GM23338 (cell line): ENCODE data around the gene RUNX3. TPM values are rescaled to one million over a fixed set of nuclear protein-coding genes. Genes with fewer than 3 reads are reported as not detected.

Experiments
- ATAC-seq: fragments of 200-7000 bp; cut with Tn5 transposase; 3 replicates; pipeline ENCODE4 v1.9.1; 2020
- DNase-seq: peaks from one replicate; pipeline ENCODE4 v3.0.0-alpha.2; 2015; ENCODE audit warnings: low spot score
- H2AFZ ChIP-seq: fragments of 200-600 bp; sonication (generic); 2 replicates; pipeline ENCODE4 v1.8.0; 2016; ENCODE audit warnings: antibody characterized with exemption, mild to moderate bottlenecking, moderate library complexity
- H3F3A ChIP-seq: fragments of 200-600 bp; sonication (generic); replicated peaks from 2 replicates; pipeline ENCODE4 v1.8.0; 2017; ENCODE audit warnings: antibody characterized with exemption, mixed run types, low read depth
- H3K27ac ChIP-seq: fragments of 200-600 bp; sonication (generic); 2 replicates; pipeline ENCODE4 v1.6.1; 2016; ENCODE audit warnings: low read depth
- H3K27me3 ChIP-seq: fragments of 200-600 bp; sonication (generic); 2 replicates; pipeline ENCODE4 v1.8.0; 2016; ENCODE audit warnings: mild to moderate bottlenecking, mixed run types, moderate library complexity; ENCODE audit not compliant: insufficient read depth
- H3K36me3 ChIP-seq: fragments of 200-600 bp; sonication (generic); 2 replicates; pipeline ENCODE4 v1.8.0; 2016; ENCODE audit warnings: mild to moderate bottlenecking; ENCODE audit not compliant: insufficient read depth
- H3K4me1 ChIP-seq: fragments of 200-600 bp; sonication (generic); 2 replicates; pipeline ENCODE4 v1.8.0; 2016; ENCODE audit warnings: mild to moderate bottlenecking, moderate library complexity; ENCODE audit not compliant: insufficient read depth
- H3K4me2 ChIP-seq: fragments of 200-600 bp; sonication (generic); 2 replicates; pipeline ENCODE4 v1.7.1; 2017; ENCODE audit warnings: mixed run types
- H3K4me3 ChIP-seq: fragments of 200-600 bp; sonication (generic); 2 replicates; pipeline ENCODE4 v1.6.1; 2016; ENCODE audit warnings: mixed run types
- H3K79me2 ChIP-seq: fragments of 200-600 bp; sonication (generic); replicated peaks from 2 replicates; pipeline ENCODE4 v1.8.0; 2017; ENCODE audit warnings: mild to moderate bottlenecking; ENCODE audit not compliant: insufficient read depth
- H3K9me2 ChIP-seq: fragments of 200-600 bp; sonication (generic); 2 replicates; pipeline ENCODE4 v1.8.0; 2017; ENCODE audit not compliant: insufficient read depth
- H4K20me1 ChIP-seq: fragments of 200-600 bp; sonication (generic); replicated peaks from 2 replicates; pipeline ENCODE4 v1.8.0; 2017; ENCODE audit warnings: mild to moderate bottlenecking; ENCODE audit not compliant: insufficient read depth
- H3K27ac Mint-ChIP-seq: 2 replicates; pipeline ENCODE4 v1.8.0; 2020; ENCODE audit warnings: inconsistent platforms, mild to moderate bottlenecking, moderate library complexity, mixed read lengths
- H3K27me3 Mint-ChIP-seq: 3 replicates; pipeline ENCODE4 v1.8.0; 2022; ENCODE audit warnings: low read depth, mild to moderate bottlenecking, moderate library complexity, mixed read lengths, inconsistent platforms; ENCODE audit not compliant: insufficient read depth, poor library complexity
- H3K36me3 Mint-ChIP-seq: 3 replicates; pipeline ENCODE4 v1.8.0; 2021; ENCODE audit warnings: low read depth, mild to moderate bottlenecking, inconsistent platforms, moderate library complexity, mixed read lengths
- H3K4me1 Mint-ChIP-seq: 3 replicates; pipeline ENCODE4 v1.8.0; 2020; ENCODE audit warnings: mild to moderate bottlenecking, inconsistent platforms, mixed read lengths
- H3K4me3 Mint-ChIP-seq: 3 replicates; pipeline ENCODE4 v1.8.0; 2021; ENCODE audit warnings: moderate library complexity, mild to moderate bottlenecking, inconsistent platforms, mixed read lengths
- H3K9me3 Mint-ChIP-seq: 3 replicates; pipeline ENCODE4 v1.8.0; 2020; ENCODE audit warnings: moderate library complexity, mild to moderate bottlenecking, inconsistent platforms, mixed read lengths
- CREB1 ChIP-seq: fragments of 250-450 bp; sonication (Bioruptor Pico); IDR thresholded peaks from 2 replicates; pipeline ENCODE4 v1.5.0; 2020; ENCODE audit warnings: low read depth, mild to moderate bottlenecking, moderate library complexity
- EZH2phosphoT487 ChIP-seq: fragments of 200-600 bp; sonication (generic); IDR thresholded peaks from one replicate; pipeline ENCODE4 v1.8.1; 2018; ENCODE audit warnings: antibody characterized with exemption; ENCODE audit not compliant: unreplicated experiment
- JUNB ChIP-seq: IDR thresholded peaks from one replicate; pipeline ENCODE4 v1.6.1; 2016; ENCODE audit warnings: antibody characterized with exemption; ENCODE audit not compliant: unreplicated experiment
- STAT1 ChIP-seq: IDR thresholded peaks from one replicate; pipeline ENCODE4 v1.6.1; 2016; ENCODE audit warnings: antibody characterized with exemption; ENCODE audit not compliant: unreplicated experiment
- ZNF114 ChIP-seq: fragments of 250-450 bp; sonication (Bioruptor Pico); IDR thresholded peaks from 2 replicates; pipeline ENCODE4 v1.5.0; 2020; ENCODE audit warnings: mild to moderate bottlenecking, moderate library complexity
- ZNF331 ChIP-seq: fragments of 250-450 bp; sonication (Bioruptor Pico); IDR thresholded peaks from 2 replicates; pipeline ENCODE4 v1.5.0; 2020; ENCODE audit warnings: low read depth, mild to moderate bottlenecking, moderate library complexity
- polyA plus RNA-seq: library from polyadenylated mRNA; unstranded; fragments of >200 nt; fragmentation: Nextera tagmentation; extraction: Ambion mirVana; gene quantifications from 2 replicates; pipeline ENCODE4 v1.2.1, GENCODE V29; 2016
- total RNA-seq: library from RNA; depleted of rRNA; stranded (reverse); fragments of >200 nt; shearing (Covaris generic); gene quantifications from 2 replicates; pipeline ENCODE4 v1.2.3, GENCODE V29; 2014
- TF ChIP-seq, protein P1 (sequence below): fragments of 250-450 bp; sonication (Bioruptor Pico); IDR thresholded peaks from 2 replicates; pipeline ENCODE4 v1.5.0; 2020; ENCODE audit warnings: mild to moderate bottlenecking, moderate library complexity
- TF ChIP-seq, protein P2 (sequence below): IDR thresholded peaks from one replicate; pipeline ENCODE4 v1.6.1; 2018; ENCODE audit warnings: antibody characterized with exemption; ENCODE audit not compliant: unreplicated experiment
- TF ChIP-seq, protein P3 (sequence below), 2 experiments: fragments of 200-600 bp in 1 of 2; sonication (generic) in 1 of 2; conservative IDR thresholded peaks; 2 replicates each; pipeline versions ENCODE4 v1.5.1 to v1.6.1; 2016 to 2017; ENCODE audit warnings: antibody characterized with exemption in 2 of 2, low read depth in 2 of 2, mild to moderate bottlenecking in 2 of 2, moderate library complexity in 1 of 2

RUNX3 gene
- total and polyA plus RNA-seq, 2 experiments from 2014 or later: 0.23 to 0.73 TPM

DNA sequence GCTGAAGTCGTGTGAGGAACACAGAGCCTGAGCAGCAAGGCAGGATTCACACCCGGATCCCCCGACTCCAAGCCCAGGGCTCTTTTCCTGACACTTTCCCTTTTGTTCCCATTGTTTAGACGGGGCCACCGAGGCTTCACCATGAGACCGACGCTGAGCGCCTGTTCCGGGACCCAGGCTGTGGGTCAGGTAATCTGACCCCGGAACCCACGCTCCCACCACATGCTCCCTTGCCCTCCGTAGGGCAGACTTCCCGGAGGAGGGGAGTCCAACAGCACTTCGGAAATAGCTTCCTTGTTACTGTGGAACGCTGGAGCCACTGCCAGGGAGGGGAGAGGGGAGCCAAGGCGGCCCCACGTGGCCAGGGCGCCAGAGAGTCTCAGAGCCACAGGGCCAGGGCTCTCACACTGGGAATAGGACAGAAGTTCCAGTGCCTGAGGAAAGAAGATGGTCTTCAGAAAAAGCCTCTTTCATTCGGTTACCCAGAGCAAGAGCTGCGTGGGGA lies 18.4 kb downstream of the RUNX3 start (continued):
- TF ChIP-seq, protein P1, sequence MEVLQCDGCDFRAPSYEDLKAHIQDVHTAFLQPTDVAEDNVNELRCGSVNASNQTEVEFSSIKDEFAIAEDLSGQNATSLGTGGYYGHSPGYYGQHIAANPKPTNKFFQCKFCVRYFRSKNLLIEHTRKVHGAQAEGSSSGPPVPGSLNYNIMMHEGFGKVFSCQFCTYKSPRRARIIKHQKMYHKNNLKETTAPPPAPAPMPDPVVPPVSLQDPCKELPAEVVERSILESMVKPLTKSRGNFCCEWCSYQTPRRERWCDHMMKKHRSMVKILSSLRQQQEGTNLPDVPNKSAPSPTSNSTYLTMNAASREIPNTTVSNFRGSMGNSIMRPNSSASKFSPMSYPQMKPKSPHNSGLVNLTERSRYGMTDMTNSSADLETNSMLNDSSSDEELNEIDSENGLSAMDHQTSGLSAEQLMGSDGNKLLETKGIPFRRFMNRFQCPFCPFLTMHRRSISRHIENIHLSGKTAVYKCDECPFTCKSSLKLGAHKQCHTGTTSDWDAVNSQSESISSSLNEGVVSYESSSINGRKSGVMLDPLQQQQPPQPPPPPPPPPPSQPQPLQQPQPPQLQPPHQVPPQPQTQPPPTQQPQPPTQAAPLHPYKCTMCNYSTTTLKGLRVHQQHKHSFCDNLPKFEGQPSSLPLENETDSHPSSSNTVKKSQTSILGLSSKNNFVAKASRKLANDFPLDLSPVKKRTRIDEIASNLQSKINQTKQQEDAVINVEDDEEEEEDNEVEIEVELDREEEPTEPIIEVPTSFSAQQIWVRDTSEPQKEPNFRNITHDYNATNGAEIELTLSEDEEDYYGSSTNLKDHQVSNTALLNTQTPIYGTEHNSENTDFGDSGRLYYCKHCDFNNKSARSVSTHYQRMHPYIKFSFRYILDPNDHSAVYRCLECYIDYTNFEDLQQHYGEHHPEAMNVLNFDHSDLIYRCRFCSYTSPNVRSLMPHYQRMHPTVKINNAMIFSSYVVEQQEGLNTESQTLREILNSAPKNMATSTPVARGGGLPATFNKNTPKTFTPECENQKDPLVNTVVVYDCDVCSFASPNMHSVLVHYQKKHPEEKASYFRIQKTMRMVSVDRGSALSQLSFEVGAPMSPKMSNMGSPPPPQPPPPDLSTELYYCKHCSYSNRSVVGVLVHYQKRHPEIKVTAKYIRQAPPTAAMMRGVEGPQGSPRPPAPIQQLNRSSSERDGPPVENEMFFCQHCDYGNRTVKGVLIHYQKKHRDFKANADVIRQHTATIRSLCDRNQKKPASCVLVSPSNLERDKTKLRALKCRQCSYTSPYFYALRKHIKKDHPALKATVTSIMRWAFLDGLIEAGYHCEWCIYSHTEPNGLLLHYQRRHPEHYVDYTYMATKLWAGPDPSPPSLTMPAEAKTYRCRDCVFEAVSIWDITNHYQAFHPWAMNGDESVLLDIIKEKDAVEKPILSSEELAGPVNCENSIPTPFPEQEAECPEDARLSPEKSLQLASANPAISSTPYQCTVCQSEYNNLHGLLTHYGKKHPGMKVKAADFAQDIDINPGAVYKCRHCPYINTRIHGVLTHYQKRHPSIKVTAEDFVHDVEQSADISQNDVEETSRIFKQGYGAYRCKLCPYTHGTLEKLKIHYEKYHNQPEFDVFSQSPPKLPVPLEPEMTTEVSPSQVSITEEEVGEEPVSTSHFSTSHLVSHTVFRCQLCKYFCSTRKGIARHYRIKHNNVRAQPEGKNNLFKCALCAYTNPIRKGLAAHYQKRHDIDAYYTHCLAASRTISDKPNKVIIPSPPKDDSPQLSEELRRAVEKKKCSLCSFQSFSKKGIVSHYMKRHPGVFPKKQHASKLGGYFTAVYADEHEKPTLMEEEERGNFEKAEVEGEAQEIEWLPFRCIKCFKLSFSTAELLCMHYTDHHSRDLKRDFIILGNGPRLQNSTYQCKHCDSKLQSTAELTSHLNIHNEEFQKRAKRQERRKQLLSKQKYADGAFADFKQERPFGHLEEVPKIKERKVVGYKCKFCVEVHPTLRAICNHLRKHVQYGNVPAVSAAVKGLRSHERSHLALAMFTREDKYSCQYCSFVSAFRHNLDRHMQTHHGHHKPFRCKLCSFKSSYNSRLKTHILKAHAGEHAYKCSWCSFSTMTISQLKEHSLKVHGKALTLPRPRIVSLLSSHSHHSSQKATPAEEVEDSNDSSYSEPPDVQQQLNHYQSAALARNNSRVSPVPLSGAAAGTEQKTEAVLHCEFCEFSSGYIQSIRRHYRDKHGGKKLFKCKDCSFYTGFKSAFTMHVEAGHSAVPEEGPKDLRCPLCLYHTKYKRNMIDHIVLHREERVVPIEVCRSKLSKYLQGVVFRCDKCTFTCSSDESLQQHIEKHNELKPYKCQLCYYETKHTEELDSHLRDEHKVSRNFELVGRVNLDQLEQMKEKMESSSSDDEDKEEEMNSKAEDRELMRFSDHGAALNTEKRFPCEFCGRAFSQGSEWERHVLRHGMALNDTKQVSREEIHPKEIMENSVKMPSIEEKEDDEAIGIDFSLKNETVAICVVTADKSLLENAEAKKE (CRISPR knock-in tag): no peak

DNA sequence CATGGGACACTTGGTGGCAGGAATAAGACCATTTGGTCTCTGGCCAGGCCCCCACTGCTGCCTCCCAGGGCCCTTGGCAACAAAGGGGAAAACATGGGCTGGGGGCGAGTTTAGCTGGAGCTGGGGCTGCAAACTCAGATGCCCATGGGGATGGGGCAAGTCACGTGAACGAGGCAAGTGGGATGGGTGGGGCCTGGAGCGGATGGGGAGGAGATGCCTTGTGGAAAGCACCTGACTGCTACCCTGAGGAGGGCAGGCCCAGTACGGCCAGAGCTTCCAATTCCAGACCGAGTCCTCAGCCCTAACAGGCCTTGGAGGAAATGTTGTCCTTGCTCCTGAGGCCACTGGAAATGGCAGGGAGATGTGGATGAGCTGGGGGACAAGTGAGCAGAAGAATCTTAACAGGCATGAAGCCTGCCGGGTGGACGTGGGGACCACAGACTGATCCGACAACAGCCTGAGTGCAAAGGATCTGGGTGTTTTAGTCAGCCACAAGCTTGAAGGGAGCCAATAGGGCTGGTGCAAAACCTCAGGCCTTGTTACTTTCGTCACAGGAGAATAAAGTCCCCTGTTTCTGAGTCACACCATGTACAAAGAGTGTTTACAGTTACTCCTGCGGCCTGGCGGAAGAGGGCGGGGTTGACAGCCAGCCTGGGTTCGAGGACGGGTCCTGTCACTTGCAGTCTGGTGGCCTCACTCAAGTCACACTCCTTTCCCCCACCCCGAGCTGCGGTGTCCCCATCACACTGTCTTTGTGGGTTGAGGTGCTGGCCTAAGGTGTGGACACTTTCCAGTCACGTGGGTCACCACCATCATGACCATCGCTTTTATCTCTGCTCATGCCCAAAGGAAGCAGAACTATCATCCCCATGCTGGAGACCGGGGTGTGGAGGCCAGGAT lies 19.1 kb downstream of the RUNX3 start:
- Histone ChIP-seq H3K36me3 (no peaks in the 10 kb centered on the region), H4K20me1 (no peaks in the 10 kb centered on the region), H2AFZ (no peak overlapping the region), H3K9me2 (no peaks in the 10 kb centered on the region), H3K27me3 (no peaks in the 10 kb centered on the region), H3K4me1 (peaks cover 2% of the 10 kb centered on the region; the same call in 1 of the 2 replicates), H3K4me2 (no peak overlapping the region), H3K27ac (no peak overlapping the region), H3F3A (no peaks in the 10 kb centered on the region), H3K4me3 (no peak overlapping the region), H3K79me2 (no peaks in the 10 kb centered on the region)
- no peaks in the 10 kb centered on the region; the same call in 2 of the 3 replicates for H3K9me3 Mint-ChIP-seq
- no peak for DNase-seq
- H3K36me3 Mint-ChIP-seq: no peaks in the 10 kb centered on the region; the same call in 2 of the 3 replicates
- no peak overlapping the region for H3K27ac Mint-ChIP-seq
- ATAC-seq: no peak
- peaks cover 20% of the 10 kb centered on the region for H3K4me1 Mint-ChIP-seq
- H3K27me3 Mint-ChIP-seq: peaks cover 14% of the 10 kb centered on the region
- H3K4me3 Mint-ChIP-seq: no peak overlapping the region
- TF ChIP-seq, protein P2, sequence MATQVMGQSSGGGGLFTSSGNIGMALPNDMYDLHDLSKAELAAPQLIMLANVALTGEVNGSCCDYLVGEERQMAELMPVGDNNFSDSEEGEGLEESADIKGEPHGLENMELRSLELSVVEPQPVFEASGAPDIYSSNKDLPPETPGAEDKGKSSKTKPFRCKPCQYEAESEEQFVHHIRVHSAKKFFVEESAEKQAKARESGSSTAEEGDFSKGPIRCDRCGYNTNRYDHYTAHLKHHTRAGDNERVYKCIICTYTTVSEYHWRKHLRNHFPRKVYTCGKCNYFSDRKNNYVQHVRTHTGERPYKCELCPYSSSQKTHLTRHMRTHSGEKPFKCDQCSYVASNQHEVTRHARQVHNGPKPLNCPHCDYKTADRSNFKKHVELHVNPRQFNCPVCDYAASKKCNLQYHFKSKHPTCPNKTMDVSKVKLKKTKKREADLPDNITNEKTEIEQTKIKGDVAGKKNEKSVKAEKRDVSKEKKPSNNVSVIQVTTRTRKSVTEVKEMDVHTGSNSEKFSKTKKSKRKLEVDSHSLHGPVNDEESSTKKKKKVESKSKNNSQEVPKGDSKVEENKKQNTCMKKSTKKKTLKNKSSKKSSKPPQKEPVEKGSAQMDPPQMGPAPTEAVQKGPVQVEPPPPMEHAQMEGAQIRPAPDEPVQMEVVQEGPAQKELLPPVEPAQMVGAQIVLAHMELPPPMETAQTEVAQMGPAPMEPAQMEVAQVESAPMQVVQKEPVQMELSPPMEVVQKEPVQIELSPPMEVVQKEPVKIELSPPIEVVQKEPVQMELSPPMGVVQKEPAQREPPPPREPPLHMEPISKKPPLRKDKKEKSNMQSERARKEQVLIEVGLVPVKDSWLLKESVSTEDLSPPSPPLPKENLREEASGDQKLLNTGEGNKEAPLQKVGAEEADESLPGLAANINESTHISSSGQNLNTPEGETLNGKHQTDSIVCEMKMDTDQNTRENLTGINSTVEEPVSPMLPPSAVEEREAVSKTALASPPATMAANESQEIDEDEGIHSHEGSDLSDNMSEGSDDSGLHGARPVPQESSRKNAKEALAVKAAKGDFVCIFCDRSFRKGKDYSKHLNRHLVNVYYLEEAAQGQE: no peak
- no peak for TF ChIP-seq STAT1
- TF ChIP-seq, protein P3, sequence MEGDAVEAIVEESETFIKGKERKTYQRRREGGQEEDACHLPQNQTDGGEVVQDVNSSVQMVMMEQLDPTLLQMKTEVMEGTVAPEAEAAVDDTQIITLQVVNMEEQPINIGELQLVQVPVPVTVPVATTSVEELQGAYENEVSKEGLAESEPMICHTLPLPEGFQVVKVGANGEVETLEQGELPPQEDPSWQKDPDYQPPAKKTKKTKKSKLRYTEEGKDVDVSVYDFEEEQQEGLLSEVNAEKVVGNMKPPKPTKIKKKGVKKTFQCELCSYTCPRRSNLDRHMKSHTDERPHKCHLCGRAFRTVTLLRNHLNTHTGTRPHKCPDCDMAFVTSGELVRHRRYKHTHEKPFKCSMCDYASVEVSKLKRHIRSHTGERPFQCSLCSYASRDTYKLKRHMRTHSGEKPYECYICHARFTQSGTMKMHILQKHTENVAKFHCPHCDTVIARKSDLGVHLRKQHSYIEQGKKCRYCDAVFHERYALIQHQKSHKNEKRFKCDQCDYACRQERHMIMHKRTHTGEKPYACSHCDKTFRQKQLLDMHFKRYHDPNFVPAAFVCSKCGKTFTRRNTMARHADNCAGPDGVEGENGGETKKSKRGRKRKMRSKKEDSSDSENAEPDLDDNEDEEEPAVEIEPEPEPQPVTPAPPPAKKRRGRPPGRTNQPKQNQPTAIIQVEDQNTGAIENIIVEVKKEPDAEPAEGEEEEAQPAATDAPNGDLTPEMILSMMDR (conservative IDR thresholded peaks at IDR 0.05; ENCODE audit: low read depth in 2 of 2): no peak
- TF ChIP-seq CREB1 (CRISPR knock-in tag): no peak
- no peak for TF ChIP-seq JUNB
- no peak for TF ChIP-seq EZH2phosphoT487
- no peak for TF ChIP-seq ZNF114 (CRISPR knock-in tag)
- no peak for TF ChIP-seq ZNF331 (CRISPR knock-in tag)
